ENCODE results near the gene TOLLIP. TPM values are rescaled to one million over a fixed set of nuclear protein-coding genes. Genes with fewer than 3 reads are reported as not detected.

Gene TOLLIP
- total RNA-seq, 1 experiment from 2014 or later: 29.5 TPM

- no peaks in the 10 kb centered on the region for H3F3A ChIP-seq (ENCODE audit: insufficient read depth, low read depth)
- intact Hi-C loops (cut with micrococcal nuclease; ENCODE audit: unreplicated experiment): no loop called here
- no peaks in the 10 kb centered on the region; the same call in 1 of the 2 replicates for H4K20me1 ChIP-seq (ENCODE audit: insufficient read depth)
- peak overlapping the region; percentile 84 for H3K4me3 ChIP-seq
- no peak for DNase-seq
- TF ChIP-seq CTCF (conservative IDR thresholded peaks at IDR 0.05) (no peak), EZH2 (IDR thresholded peaks at IDR 0.05; ENCODE audit: low read depth) (no peak)
- H2AFZ ChIP-seq: peak overlapping the region; percentile 94
- CTCF ChIA-PET: no interaction called here
- H3K27me3 ChIP-seq (ENCODE audit: insufficient read depth, low read depth): no peaks in the 10 kb centered on the region
- H3K79me2 ChIP-seq (ENCODE audit: low read depth): peaks cover 31% of the 10 kb centered on the region
- H3K36me3 ChIP-seq (ENCODE audit: low read depth): no peaks in the 10 kb centered on the region
- no peaks in the 10 kb centered on the region for H3K9me2 ChIP-seq (ENCODE audit: insufficient read depth)
- POLR2A ChIA-PET (ENCODE audit: unreplicated experiment): no interaction called here
- H3K9me3 ChIP-seq (ENCODE audit: insufficient read depth, low read depth): no peaks in the 10 kb centered on the region
- H3K27ac ChIP-seq: peak overlapping the region; percentile 74
- peak overlapping the region; percentile 93 for H3K4me2 ChIP-seq
- 0 out of 2 replicates have a peak, but pooled peaks cover 5% of the 10 kb centered on the region for H3K4me1 ChIP-seq (replicated peaks; ENCODE audit: insufficient read depth)
- BruUV-seq (replicated peaks): no TSS peak
Measured at GRCh38 chr11:1310318-1310687, 871 bp upstream of the TOLLIP start.

- H3K4me1 ChIP-seq (replicated peaks; ENCODE audit: insufficient read depth): peaks cover 15% of the 10 kb centered on the region
- H3K79me2 ChIP-seq (ENCODE audit: low read depth): peaks cover 41% of the 10 kb centered on the region
- intact Hi-C loops (cut with micrococcal nuclease; ENCODE audit: unreplicated experiment): loop anchor here (5.0 kb wide), 1 partner anchor 78 kb away; the partner anchor contains the start of gene BRSK2
- CTCF ChIA-PET: interaction anchor here (0.8 kb wide), 1 partner anchor 453 kb away, joined by 3 read pairs; no protein-coding TSS in a partner anchor
- H3K4me3 ChIP-seq: peak overlapping the region; percentile 84; the same call in 1 of the 2 replicates
- no peaks in the 10 kb centered on the region for H3K36me3 ChIP-seq (ENCODE audit: low read depth)
- H3K27ac ChIP-seq: no peak overlapping the region
- no TSS peak for BruUV-seq (replicated peaks)
- POLR2A ChIA-PET (ENCODE audit: unreplicated experiment): interaction anchor here (0.5 kb wide), 1 partner anchor 13 kb away, joined by 7 read pairs; no protein-coding TSS in a partner anchor
- TF ChIP-seq EZH2 (IDR thresholded peaks at IDR 0.05; ENCODE audit: low read depth): no peak
- no peak for TF ChIP-seq CTCF (conservative IDR thresholded peaks at IDR 0.05)
- H3K27me3 ChIP-seq (ENCODE audit: insufficient read depth, low read depth): no peaks in the 10 kb centered on the region
- no peak overlapping the region for H2AFZ ChIP-seq
- no peaks in the 10 kb centered on the region; the same call in 1 of the 2 replicates for H4K20me1 ChIP-seq (ENCODE audit: insufficient read depth)
- DNase-seq: no peak
- peak overlapping the region; percentile 75 for H3K4me2 ChIP-seq
- H3K9me3 ChIP-seq (ENCODE audit: insufficient read depth, low read depth): no peaks in the 10 kb centered on the region
- H3F3A ChIP-seq (ENCODE audit: insufficient read depth, low read depth): peaks cover 2% of the 10 kb centered on the region; the same call in 1 of the 2 replicates
- no peaks in the 10 kb centered on the region for H3K9me2 ChIP-seq (ENCODE audit: insufficient read depth)
Measured at GRCh38 chr11:1308743-1309497, 512 bp downstream of the TOLLIP start.

GRCh38 chr11:1307998-1308742 lies 1.3 kb downstream of the TOLLIP start:
- Histone ChIP-seq H3K27ac (no peak overlapping the region), H3K4me2 (peak overlapping the region; percentile 75), H3K4me1 (replicated peaks; ENCODE audit: insufficient read depth) (peaks cover 19% of the 10 kb centered on the region), H3K9me3 (ENCODE audit: insufficient read depth, low read depth) (no peaks in the 10 kb centered on the region), H3F3A (ENCODE audit: insufficient read depth, low read depth) (peaks cover 5% of the 10 kb centered on the region; the same call in 1 of the 2 replicates), H3K9me2 (ENCODE audit: insufficient read depth) (no peaks in the 10 kb centered on the region), H2AFZ (no peak overlapping the region), H3K4me3 (peak overlapping the region; percentile 84; the same call in 1 of the 2 replicates), H3K79me2 (ENCODE audit: low read depth) (peaks cover 43% of the 10 kb centered on the region), H3K36me3 (ENCODE audit: low read depth) (no peaks in the 10 kb centered on the region), H4K20me1 (ENCODE audit: insufficient read depth) (no peaks in the 10 kb centered on the region; the same call in 1 of the 2 replicates), H3K27me3 (ENCODE audit: insufficient read depth, low read depth) (no peaks in the 10 kb centered on the region)
- TSS peak; percentile 55 for BruUV-seq (replicated peaks)
- no peak for DNase-seq
- ChIA-PET CTCF (no interaction called here), POLR2A (ENCODE audit: unreplicated experiment) (no interaction called here)
- no peak for TF ChIP-seq CTCF (conservative IDR thresholded peaks at IDR 0.05)
- TF ChIP-seq EZH2 (IDR thresholded peaks at IDR 0.05; ENCODE audit: low read depth): no peak
- intact Hi-C loops (cut with micrococcal nuclease; ENCODE audit: unreplicated experiment): loop anchor here (5.0 kb wide), 1 partner anchor 79 kb away; the partner anchor contains the start of gene BRSK2
